Measurements from ENCODE around the gene TMC6. TPM values are rescaled to one million over a fixed set of nuclear protein-coding genes. Genes with fewer than 3 reads are reported as not detected.

The TMC6 gene
- total and polyA plus RNA-seq, 4 experiments from 2014 or later = 258 to 702 (median 498) TPM

DNA sequence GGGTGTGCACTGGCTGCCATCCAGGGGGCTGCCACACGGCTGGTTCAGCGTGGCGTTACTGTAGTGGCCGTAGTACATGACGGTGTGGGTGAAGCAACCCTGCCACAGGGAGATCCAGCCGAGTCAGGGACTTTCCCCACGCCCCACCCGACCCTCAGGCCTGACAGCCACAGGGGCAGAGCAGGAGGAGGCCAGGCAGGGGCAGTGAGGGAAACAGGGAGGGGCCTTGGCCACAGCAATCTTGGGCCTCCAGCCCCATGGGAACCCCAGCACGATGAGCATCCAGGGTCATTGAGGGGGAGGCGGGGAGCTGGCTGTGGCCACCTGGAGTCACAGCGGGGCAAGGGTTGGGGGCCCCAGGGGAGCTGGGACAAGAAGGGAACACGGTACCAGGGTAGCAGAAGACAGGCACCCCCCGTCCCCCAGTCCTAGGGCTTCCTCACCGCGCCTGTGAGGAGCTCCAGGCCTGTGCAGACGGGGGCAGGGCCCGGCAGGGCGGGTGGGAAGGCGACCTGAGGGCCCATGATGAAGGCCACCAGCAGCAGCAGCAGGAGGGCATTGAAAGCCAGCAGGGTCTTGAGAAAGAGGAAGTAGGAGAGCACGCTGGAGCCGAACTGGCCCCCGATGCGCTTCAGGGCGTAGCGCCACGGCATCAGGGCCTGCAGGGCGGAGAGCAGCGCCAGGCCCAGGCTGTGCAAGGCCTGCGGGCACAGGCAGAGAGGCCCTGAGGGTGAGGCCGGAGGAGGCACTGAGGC, 4.3 kb downstream of the TMC6 start:
- intact Hi-C loops (cut with micrococcal nuclease) = no loop called here
- Histone ChIP-seq H3K27me3 (ENCODE audit: insufficient read depth, low read length) (no peaks in the 10 kb centered on the region), H3K36me3 (ENCODE audit: insufficient read depth, low read length) (peaks cover 55% of the 10 kb centered on the region), H3K9me3 (ENCODE audit: control insufficient read depth in 1 of 2, low read length in 2 of 2) (no peaks in the 10 kb centered on the region), H3K27ac (ENCODE audit: low read depth, low read length) (peak overlapping the region; percentile 81), H3K4me1 (ENCODE audit: insufficient read depth, low read length) (peaks cover 81% of the 10 kb centered on the region), H3K4me3 (ENCODE audit: low read length in 2 of 2) (peak overlapping the region in 1 of 2 donors; percentile 97)
- Mint-ChIP-seq H3K27ac (peak overlapping the region in 6 of 7 donors; percentile 32 to 95 (median 88)), H3K4me3 (peak overlapping the region; percentile 59 to 92 (median 80)), H3K27me3 (no peaks in the 10 kb centered on the region), H3K36me3 (peaks cover 34 to 62% of the 10 kb centered on the region in 2 donors), H3K9me3 (peaks cover 0 to 2% (median 0%) of the 10 kb centered on the region in 8 donors), H3K4me1 (peaks cover 28 to 80% (median 51%) of the 10 kb centered on the region in 4 donors)
- CTCF ChIA-PET (ENCODE audit: partially characterized antibody) = interaction anchor here (2.0 to 11.0 kb wide), 2 partner anchors 11 to 12 kb away, joined by 4 to 121 read pairs; no protein-coding TSS in a partner anchor
- no peak for DNase-seq
- POLR2A ChIA-PET (ENCODE audit: partially characterized antibody) = interaction anchor here (0.9 to 26.7 kb wide), 6 partner anchors 12 to 229 kb away, joined by 3 to 1172 read pairs (median 4); partner anchors contain the start of genes C17orf99, TMC6 and TMC8

DNA sequence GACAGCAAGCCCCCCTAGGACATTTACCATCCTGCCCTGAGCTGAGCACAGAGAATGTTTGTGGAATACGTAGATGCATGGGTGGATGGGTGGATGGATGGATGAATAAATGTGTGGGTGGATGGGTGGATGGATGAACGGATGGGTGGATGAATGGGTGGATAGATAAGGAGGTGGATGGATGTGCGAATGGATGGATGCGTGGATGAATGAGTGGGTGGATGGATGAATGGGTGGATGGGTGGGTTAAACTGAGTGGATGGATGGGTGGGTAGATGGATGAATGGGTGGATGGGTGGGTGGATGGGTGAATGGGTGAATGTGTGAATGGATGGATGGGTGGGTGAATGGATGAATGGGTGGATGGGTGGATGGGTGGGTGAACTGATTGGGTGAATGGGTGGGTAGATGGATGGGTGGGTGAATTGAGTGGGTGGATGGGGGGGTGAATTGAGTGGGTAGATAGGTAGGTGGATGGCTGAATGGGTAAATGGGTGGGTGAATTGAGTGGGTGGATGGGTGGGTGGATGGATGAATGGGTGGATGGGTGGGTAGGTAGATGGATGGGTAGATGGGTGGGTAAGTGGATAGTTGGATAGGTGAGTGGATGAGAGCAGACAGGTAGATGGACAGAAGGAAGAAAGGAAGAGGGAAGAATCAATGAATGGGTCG, 5.2 kb downstream of the TMC6 start:
- H3K27ac ChIP-seq (ENCODE audit: low read depth, low read length) = peak overlapping the region; percentile 81
- CTCF ChIA-PET (ENCODE audit: partially characterized antibody) = interaction anchor here (1.0 to 11.0 kb wide), 3 partner anchors 10 to 17 kb away, joined by 3 to 121 read pairs (median 4); no protein-coding TSS in a partner anchor
- peak overlapping the region; percentile 77 to 96 (median 94) for H3K27ac Mint-ChIP-seq
- H3K27me3 Mint-ChIP-seq = no peaks in the 10 kb centered on the region
- peaks cover 34 to 58% of the 10 kb centered on the region in 2 donors for H3K36me3 Mint-ChIP-seq
- peak overlapping the region in 1 of 2 donors; percentile 24 for H3K4me3 ChIP-seq (ENCODE audit: low read length in 2 of 2)
- H3K9me3 Mint-ChIP-seq = no peaks in the 10 kb centered on the region
- no peaks in the 10 kb centered on the region for H3K9me3 ChIP-seq (ENCODE audit: control insufficient read depth in 1 of 2, low read length in 2 of 2)
- POLR2A ChIA-PET (ENCODE audit: partially characterized antibody) = interaction anchor here (1.1 to 26.7 kb wide), 4 partner anchors 13 to 230 kb away, joined by 3 to 1172 read pairs (median 404); partner anchors contain the start of genes C17orf99, TMC6, TMC8 and TNRC6C
- DNase-seq = no peak
- H3K27me3 ChIP-seq (ENCODE audit: insufficient read depth, low read length) = no peaks in the 10 kb centered on the region
- H3K4me1 Mint-ChIP-seq = peaks cover 25 to 73% (median 50%) of the 10 kb centered on the region in 4 donors
- intact Hi-C loops (cut with micrococcal nuclease) = no loop called here
- H3K4me3 Mint-ChIP-seq = peak overlapping the region; percentile 80 to 92 (median 88)
- peaks cover 63% of the 10 kb centered on the region for H3K36me3 ChIP-seq (ENCODE audit: insufficient read depth, low read length)
- peaks cover 85% of the 10 kb centered on the region for H3K4me1 ChIP-seq (ENCODE audit: insufficient read depth, low read length)

- peaks cover 34 to 60% of the 10 kb centered on the region in 2 donors for H3K36me3 Mint-ChIP-seq
- Histone ChIP-seq H3K9me3 (ENCODE audit: control insufficient read depth in 1 of 2, low read length in 2 of 2) (no peaks in the 10 kb centered on the region), H3K4me3 (ENCODE audit: low read length in 2 of 2) (peak overlapping the region in 1 of 2 donors; percentile 17), H3K27me3 (ENCODE audit: insufficient read depth, low read length) (no peaks in the 10 kb centered on the region), H3K27ac (ENCODE audit: low read depth, low read length) (peak overlapping the region; percentile 81), H3K4me1 (ENCODE audit: insufficient read depth, low read length) (peaks cover 88% of the 10 kb centered on the region), H3K36me3 (ENCODE audit: insufficient read depth, low read length) (peaks cover 63% of the 10 kb centered on the region)
- H3K4me1 Mint-ChIP-seq = peaks cover 27 to 75% (median 52%) of the 10 kb centered on the region in 4 donors
- H3K9me3 Mint-ChIP-seq = no peaks in the 10 kb centered on the region
- H3K27ac Mint-ChIP-seq = peak overlapping the region; percentile 77 to 96 (median 91)
- POLR2A ChIA-PET (ENCODE audit: partially characterized antibody) = interaction anchor here (0.9 to 26.7 kb wide), 4 partner anchors 12 to 165 kb away, joined by 3 to 1172 read pairs (median 404); partner anchors contain the start of genes C17orf99, TMC6, TMC8 and TNRC6C
- no peaks in the 10 kb centered on the region for H3K27me3 Mint-ChIP-seq
- no peak for DNase-seq
- intact Hi-C loops (cut with micrococcal nuclease) = no loop called here
- CTCF ChIA-PET (ENCODE audit: partially characterized antibody) = interaction anchor here (1.0 to 11.0 kb wide), 3 partner anchors 8 to 17 kb away, joined by 3 to 121 read pairs (median 6); partner anchors contain the start of gene TMC8
- H3K4me3 Mint-ChIP-seq = peak overlapping the region; percentile 59 to 92 (median 88)
These were observed 5.7 kb downstream of the TMC6 start for GRCh38 chr17:78122931-78123249.

DNA sequence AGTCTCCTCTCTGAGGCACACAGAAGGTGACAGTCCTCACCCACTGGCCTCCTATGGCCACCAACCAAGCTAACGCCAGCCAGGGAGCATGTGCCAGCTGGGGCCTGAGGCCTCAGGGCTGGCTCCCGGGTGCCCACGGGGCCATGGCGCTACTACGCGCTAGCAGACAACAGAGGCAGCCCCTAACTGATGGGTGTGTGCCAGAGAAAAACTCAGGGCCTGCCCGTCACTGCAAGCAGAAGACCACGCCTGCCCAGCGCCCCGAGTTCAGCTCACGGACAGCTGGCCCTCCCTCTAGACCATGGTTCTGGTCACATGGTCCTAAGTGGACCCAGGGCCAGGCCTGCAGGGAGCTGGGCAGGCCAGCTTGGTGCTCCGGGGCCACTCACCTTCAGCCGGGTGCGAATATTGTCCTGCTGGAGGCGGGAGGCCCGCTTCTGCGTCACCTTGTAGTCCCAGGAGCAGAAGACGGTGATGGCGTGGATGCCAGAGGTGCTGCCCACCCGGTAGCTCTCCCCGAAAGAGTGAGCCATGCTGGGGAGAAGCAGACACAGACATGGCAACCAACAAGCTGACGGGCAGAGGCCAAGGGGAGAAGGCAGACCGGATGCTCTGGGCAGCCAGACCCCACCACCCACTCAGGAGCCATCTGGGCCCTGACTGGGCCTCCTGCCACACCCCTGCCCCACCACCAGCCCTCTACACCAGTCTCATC, 6.2 kb downstream of the TMC6 start:
- Histone ChIP-seq H3K27me3 (ENCODE audit: insufficient read depth, low read length) (no peaks in the 10 kb centered on the region), H3K4me1 (ENCODE audit: insufficient read depth, low read length) (peaks cover 92% of the 10 kb centered on the region), H3K27ac (ENCODE audit: low read depth, low read length) (peak overlapping the region; percentile 81), H3K9me3 (ENCODE audit: control insufficient read depth in 1 of 2, low read length in 2 of 2) (no peaks in the 10 kb centered on the region), H3K4me3 (ENCODE audit: low read length in 2 of 2) (peak overlapping the region; percentile 36 to 69), H3K36me3 (ENCODE audit: insufficient read depth, low read length) (peaks cover 67% of the 10 kb centered on the region)
- DNase-seq = peak in 3 of 5 donors; percentile 31 to 47 (median 41)
- H3K4me1 Mint-ChIP-seq = peaks cover 27 to 74% (median 54%) of the 10 kb centered on the region in 4 donors
- H3K27ac Mint-ChIP-seq = peak overlapping the region; percentile 77 to 96 (median 91)
- H3K9me3 Mint-ChIP-seq = no peaks in the 10 kb centered on the region
- peaks cover 34 to 58% of the 10 kb centered on the region in 2 donors for H3K36me3 Mint-ChIP-seq
- H3K27me3 Mint-ChIP-seq = no peaks in the 10 kb centered on the region
- ChIA-PET CTCF (ENCODE audit: partially characterized antibody) (interaction anchor here (1.0 to 11.0 kb wide), 4 partner anchors 8 to 18 kb away, joined by 3 to 121 read pairs (median 5); partner anchors contain the start of gene TMC8), POLR2A (ENCODE audit: partially characterized antibody) (interaction anchor here (0.9 to 26.7 kb wide), 6 partner anchors 12 to 164 kb away, joined by 3 to 1172 read pairs (median 8); partner anchors contain the start of genes C17orf99, TMC6, TMC8 and TNRC6C)
- peak overlapping the region; percentile 84 to 92 (median 89) for H3K4me3 Mint-ChIP-seq
- intact Hi-C loops (cut with micrococcal nuclease) = no loop called here

DNA sequence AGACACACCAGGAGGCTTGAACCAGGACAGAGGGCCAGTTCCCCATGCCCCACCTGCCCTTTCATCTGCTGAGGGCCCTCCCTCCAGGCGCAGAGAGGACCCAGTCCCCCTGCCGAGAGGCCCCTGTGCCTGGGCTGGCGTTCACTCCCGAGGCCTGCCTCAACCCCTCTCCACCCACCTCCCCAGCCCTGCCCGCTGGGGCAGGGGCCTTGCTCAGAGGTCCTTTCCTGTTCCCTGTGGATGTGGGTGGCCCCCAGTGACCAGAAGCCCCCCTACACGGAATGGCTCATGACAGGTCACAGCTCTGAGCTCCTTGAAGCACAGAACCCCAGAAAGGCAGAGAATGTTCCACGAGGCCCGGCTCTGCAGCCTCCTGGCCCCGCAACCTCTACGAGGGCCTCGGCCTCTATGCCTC, 6.7 kb downstream of the TMC6 start:
- POLR2A ChIA-PET (ENCODE audit: partially characterized antibody) = interaction anchor here (0.9 to 26.7 kb wide), 6 partner anchors 11 to 163 kb away, joined by 3 to 1172 read pairs (median 8); partner anchors contain the start of genes C17orf99, TMC6, TMC8 and TNRC6C
- Histone ChIP-seq H3K9me3 (ENCODE audit: control insufficient read depth in 1 of 2, low read length in 2 of 2) (no peaks in the 10 kb centered on the region), H3K4me3 (ENCODE audit: low read length in 2 of 2) (peak overlapping the region; percentile 36 to 69), H3K27ac (ENCODE audit: low read depth, low read length) (peak overlapping the region; percentile 81), H3K4me1 (ENCODE audit: insufficient read depth, low read length) (peaks cover 94% of the 10 kb centered on the region), H3K27me3 (ENCODE audit: insufficient read depth, low read length) (no peaks in the 10 kb centered on the region), H3K36me3 (ENCODE audit: insufficient read depth, low read length) (peaks cover 72% of the 10 kb centered on the region)
- Mint-ChIP-seq H3K9me3 (no peaks in the 10 kb centered on the region), H3K36me3 (peaks cover 33 to 56% of the 10 kb centered on the region in 2 donors), H3K27me3 (no peaks in the 10 kb centered on the region), H3K4me1 (peaks cover 28 to 74% (median 53%) of the 10 kb centered on the region in 4 donors), H3K27ac (peak overlapping the region; percentile 77 to 96 (median 91)), H3K4me3 (peak overlapping the region; percentile 84 to 92 (median 89))
- intact Hi-C loops (cut with micrococcal nuclease) = loop anchor here (1.0 kb wide), 2 partner anchors 7 to 12 kb away; no protein-coding TSS in a partner anchor
- DNase-seq = peak in 2 of 5 donors; percentile 38 to 47
- CTCF ChIA-PET (ENCODE audit: partially characterized antibody) = interaction anchor here (1.0 to 11.0 kb wide), 3 partner anchors 8 to 14 kb away, joined by 4 to 121 read pairs (median 6); partner anchors contain the start of gene TMC8
